IPS DF 4.7 (cell line): ENCODE results near the gene SCP2.

Experiments used
- DNase-seq: peaks from one replicate; pipeline ENCODE4 v3.0.0-alpha.2; 2013; ENCODE audit warnings: low spot score; ENCODE audit errors: extremely low read depth

Gene SCP2

GRCh38 chr1:53080769-53081168 lies 153.7 kb downstream of the SCP2 start:
- no peak for DNase-seq

- no peak for DNase-seq
Measured at GRCh38 chr1:53081384-53082066, 154.4 kb downstream of the SCP2 start.

- DNase-seq = no peak
Measured at GRCh38 chr1:53082826-53083455, 155.9 kb downstream of the SCP2 start.

- DNase-seq = no peak
Measured at GRCh38 chr1:53083636-53084588, 156.8 kb downstream of the SCP2 start.

DNA sequence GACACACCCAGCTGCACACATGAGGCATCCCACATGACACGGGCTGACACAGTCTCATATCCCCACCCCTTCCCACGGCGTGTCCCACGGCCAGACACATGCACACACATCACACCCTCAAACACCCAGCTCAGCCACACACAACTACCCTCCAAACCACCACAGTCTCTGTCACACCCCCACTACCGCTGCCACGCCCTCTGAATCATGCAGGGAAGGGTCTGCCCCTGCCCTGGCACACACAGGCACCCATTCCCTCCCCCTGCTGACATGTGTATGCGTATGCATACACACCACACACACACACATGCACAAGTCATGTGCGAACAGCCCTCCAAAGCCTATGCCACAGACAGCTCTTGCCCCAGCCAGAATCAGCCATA lies 157.5 kb downstream of the SCP2 start:
- no peak for DNase-seq

DNA sequence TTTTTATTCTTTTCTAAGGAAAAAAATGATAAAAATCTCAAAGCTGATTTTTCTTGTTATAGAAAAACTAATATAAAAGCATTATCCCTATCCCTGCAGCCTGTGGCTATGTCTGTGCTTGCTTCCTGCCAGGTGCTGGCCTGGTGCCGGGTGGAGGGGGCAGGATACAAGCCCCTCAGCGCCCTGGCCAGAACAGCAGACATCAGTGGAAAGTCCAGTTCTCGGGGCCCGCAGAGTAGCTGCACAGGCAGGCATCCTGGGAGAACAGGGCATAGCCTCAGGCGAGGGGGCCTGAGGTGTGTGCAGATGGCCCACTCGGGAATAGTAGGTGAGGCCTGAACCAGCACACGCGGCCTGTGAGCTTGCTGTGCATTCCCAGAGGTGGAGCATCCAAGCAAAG lies 158.3 kb downstream of the SCP2 start:
- no peak for DNase-seq

GRCh38 chr1:53086491-53087070 lies 159.5 kb downstream of the SCP2 start:
- no peak for DNase-seq

DNA sequence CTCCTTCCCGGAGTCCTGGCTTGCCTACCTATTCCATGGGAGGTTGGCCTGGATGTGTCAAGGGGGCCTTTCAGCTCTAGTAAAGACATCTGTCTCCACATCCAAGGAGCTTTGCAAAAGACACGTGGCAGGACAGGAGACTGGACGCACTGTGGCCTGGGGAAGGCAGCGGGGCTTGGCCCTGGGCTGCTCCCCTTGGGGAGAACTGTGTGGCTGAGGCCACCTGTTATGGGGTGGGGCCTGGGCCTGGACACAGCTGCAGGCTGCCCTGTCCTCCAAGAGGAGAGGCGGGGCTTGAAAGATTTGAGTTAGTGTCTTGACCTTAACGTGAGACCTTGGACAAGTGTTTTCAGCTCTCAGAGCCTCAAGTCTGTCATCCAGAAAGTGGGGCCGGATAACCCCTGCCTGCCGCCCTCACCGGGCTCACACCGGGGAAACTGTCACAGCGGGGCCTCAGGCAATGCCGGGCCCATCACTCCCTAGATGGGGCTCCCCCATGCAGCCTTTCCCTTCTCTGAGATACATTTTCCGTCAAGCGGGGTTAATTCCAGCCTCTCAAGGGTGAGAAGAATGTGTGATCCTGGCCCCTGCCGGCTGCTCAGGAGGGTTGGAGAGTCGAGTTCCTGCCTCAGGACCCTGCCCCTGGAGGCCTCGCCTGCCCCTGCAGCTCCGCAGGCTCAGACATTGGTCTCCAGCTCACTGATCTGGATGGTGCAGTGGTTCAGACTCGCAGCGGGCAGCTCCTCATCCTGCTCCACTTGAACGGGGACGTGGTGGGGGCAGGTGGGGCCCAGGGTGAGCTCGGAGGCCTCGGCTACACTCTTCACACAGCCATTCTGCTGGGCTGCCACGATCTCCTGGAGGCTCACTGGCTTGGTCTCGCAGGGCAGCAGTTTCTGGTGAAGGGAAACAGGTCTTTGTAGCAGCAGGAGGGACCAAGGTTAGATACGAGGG lies 160.5 kb downstream of the SCP2 start:
- DNase-seq = no peak

GRCh38 chr1:53088616-53089300 lies 161.7 kb downstream of the SCP2 start:
- DNase-seq = no peak

GRCh38 chr1:53089478-53090226 lies 162.6 kb downstream of the SCP2 start:
- DNase-seq = no peak

DNA sequence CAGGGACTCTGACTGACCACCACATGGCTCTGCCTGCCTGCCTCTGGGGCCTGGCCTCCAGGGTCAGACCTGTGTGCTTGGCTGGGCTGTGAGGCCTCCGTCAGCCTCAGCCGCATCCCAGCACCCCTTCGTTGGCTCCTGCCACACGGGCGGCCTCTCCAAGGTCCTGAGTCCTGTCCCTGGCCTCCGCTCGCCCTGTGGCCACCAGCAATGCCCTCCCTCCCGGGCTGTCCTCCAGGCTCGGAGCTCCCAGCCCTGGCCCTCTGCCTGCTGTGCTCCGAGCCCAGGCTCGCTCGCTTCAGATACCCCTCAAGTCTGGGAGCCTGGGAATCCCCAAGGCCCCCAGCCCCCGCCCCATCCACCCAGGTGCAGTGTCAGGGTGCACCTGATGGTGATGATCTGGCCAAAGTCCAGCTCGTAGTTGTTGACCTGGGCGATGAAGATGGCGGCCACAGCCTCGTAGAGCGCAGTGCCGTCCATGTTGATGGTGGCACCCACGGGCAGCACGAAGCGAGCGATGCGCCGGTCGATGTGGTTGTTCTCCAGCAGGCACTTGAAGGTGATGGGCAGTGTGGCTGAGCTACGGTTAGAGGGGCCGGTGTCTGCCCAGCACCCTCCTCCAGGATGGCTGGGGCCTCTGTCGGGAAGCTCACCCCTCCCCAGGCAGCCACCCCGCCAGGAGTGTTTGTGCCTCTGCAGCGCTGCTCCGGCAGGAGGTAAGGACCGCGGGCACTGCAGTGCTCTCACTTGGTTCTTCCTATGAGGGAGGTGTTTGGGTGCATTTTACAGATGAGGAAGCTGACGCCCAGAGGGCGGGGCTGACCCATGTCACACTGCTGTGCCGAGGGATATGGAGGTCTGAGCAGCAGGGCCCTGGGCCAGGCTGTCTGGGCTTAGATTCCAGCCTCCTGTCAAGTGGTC lies 163.4 kb downstream of the SCP2 start:
- DNase-seq = no peak

DNA sequence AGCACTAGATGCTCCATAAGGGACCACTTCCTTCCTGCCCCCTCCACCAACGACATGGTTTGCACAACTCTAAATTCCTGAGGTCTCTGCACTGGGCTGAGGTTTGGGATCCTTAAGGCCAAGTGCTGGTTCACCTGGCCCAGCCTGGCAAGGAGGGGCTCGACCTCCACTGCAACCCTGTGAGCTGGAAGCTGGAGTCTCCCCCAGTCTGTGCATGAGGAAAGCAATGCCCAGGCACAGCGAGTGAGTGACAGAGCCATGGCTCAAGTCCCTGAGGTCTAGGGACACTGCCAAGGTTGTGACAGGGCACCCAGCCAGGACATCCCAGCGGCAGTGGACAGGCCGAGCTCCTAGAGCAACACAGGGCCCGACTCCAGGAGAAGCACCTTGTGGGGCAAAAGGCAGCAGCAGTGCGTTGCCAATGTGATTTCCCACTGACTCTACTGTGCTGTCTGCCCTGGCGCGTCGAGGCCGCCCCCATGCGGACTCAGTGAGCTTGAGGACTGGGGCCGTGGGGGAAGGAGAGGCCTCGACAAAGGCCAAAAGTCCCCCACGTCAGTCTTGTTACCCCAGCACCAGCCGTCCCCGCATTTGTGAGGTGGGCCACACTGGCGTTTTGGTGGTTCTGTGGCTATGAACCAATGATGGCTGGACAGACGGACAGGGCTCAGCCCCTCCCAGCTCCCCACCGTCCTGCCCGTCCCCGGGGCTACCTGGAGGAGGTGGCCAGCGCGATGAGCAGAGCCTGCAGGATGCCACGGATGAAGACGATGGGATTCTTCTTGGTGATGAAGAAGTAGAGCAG lies 165.0 kb downstream of the SCP2 start:
- DNase-seq = no peak

DNA sequence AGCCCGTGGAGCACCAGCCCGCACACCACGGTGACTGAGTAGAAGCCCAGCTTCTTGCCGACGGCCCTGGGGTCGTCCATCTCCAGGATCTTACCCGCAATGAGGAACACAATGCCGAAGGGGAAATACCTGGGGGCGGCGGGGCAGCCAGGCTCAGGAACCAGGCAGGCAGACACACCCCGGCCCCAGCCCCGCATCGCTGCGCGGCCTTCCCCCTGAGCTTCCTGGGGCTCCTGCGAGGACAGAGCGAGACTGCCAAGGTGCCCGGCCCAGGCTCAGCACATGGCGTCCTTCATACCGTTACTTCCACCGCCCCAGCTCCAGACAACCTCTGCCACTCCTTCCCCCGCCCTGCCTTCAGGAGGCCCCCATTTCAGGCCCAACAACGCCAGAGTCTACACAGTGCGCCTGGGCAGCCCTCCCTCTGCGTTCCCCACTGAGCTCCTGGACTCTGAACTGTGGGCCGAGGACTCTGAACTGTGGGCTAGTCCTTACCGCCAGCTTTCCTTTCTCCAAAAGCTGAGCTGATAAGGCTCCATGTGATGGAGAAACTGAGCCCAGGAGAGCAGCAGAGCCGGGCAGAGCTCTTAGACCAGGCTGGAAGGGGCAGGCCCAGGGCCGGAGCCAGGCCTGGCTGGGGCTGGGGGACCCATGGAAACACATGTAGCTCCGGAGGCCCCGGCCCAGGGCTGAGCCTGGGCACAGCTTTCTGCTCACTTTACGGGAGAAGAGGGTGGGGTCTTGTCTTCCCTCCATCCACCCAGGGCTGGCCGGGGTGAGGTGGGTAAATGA lies 165.8 kb downstream of the SCP2 start:
- no peak for DNase-seq

- no peak for DNase-seq
Measured at GRCh38 chr1:53093451-53093754, 166.3 kb downstream of the SCP2 start.

- DNase-seq = no peak
Measured at GRCh38 chr1:53093778-53094532, 166.9 kb downstream of the SCP2 start.

DNA sequence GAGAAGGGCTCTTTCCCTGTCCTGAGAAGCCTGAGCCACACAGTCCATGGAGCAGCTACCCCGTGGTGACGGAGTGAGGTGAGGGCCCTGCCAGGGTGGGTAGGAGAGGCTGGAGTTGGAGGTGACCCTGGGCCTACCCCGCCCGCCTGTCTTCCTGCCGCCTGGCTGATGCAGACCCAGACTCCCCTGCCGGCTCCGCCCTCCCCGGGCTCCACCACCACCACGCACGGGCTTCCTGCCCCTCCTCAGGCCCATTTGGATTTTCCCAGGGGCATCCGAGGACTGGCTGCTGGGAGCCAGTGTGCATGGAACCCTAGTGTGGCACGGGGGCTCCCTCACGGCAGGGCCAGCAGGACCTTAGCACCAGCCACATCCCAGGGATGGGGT lies 167.4 kb downstream of the SCP2 start:
- no peak for DNase-seq
